ENCODE measurements around the gene UBE2D3. TPM values are rescaled to one million over a fixed set of nuclear protein-coding genes. Genes with fewer than 3 reads are reported as not detected.

The UBE2D3 gene
- total and polyA plus RNA-seq, 2 of the 4 experiments (the other 2 are of a cell fraction): 233 to 387 TPM

DNA sequence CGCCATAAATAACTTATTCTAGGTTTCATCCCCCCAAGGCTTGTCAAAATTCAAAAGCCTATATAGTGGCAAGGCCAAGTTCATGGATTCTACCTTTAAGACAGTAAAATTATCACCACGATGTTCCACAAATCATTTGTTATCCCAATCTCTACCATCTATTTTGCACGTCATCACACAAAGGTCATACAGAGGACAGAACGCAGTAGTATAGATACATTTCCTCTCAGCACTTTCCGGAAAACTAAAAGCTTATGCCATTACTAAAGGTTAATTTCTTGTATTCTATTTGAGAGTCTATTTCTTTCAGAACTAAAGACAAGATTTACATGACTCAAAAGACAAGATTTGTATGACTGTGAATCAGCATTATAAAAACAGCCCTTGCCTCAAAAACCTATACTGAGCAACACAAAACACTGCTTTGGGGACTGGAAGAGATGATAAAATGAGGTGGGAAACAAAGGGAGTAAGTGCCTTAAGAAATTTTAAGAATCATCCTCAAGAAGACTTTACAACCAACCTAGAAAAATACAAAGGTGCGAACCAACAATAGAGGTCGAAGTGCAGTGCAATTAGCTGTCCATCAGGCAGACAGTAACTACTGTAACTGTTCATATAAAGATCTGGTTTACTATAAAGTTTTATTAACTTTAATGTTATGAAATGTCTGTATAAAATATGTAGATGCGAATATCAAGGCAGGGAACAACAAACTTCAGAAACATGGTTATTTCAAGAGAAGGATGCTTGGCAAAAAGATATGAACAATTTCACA, 7.6 kb downstream of the UBE2D3 start:
- H3K27ac ChIP-seq (ENCODE audit: insufficient read depth, low read length): no peak overlapping the region
- peak; percentile 30 for DNase-seq
- intact Hi-C loops (cut with micrococcal nuclease): no loop called here

More for the DNA sequence above, 7.6 kb downstream of the UBE2D3 start:
- POLR2A ChIA-PET (ENCODE audit: unreplicated experiment): interaction anchor here (0.6 kb wide), 2 partner anchors 8 to 193 kb away, joined by 3 to 4 read pairs; partner anchors contain the start of gene UBE2D3
- H2BK20ac ChIP-seq (ENCODE audit: low read depth, low read length): no peak overlapping the region
- H4K20me1 ChIP-seq (ENCODE audit: insufficient read depth, low read length): peaks cover 97% of the 10 kb centered on the region
- H4K91ac ChIP-seq (ENCODE audit: insufficient read depth, low read depth, low read length): no peak overlapping the region
- no peak overlapping the region for H2AK9ac ChIP-seq (replicated peaks; ENCODE audit: low read depth, low read length, poor library complexity)
- CTCF ChIA-PET: interaction anchor here (0.6 kb wide), 2 partner anchors 17 to 170 kb away, joined by 3 to 6 read pairs; no protein-coding TSS in a partner anchor
- no peak overlapping the region for H3K18ac ChIP-seq (ENCODE audit: low read depth, low read length)
- peaks cover 1% of the 10 kb centered on the region; the same call in 1 of the 2 replicates for H3K36me3 ChIP-seq (ENCODE audit: control insufficient read depth, insufficient read depth, low read length)
- H4K8ac ChIP-seq (ENCODE audit: low read depth in 2 of 2, low read length in 2 of 2): no peak overlapping the region
- peaks cover 6% of the 10 kb centered on the region; the same call in 1 of the 2 replicates for H3K9me1 ChIP-seq (ENCODE audit: insufficient read depth, low read length)
- no peak for TF ChIP-seq CEBPB (IDR thresholded peaks at IDR 0.05; ENCODE audit: low read depth, low read length)
- no peak for TF ChIP-seq RAD21 (IDR thresholded peaks at IDR 0.05; ENCODE audit: low read length)
- TF ChIP-seq, protein P1, sequence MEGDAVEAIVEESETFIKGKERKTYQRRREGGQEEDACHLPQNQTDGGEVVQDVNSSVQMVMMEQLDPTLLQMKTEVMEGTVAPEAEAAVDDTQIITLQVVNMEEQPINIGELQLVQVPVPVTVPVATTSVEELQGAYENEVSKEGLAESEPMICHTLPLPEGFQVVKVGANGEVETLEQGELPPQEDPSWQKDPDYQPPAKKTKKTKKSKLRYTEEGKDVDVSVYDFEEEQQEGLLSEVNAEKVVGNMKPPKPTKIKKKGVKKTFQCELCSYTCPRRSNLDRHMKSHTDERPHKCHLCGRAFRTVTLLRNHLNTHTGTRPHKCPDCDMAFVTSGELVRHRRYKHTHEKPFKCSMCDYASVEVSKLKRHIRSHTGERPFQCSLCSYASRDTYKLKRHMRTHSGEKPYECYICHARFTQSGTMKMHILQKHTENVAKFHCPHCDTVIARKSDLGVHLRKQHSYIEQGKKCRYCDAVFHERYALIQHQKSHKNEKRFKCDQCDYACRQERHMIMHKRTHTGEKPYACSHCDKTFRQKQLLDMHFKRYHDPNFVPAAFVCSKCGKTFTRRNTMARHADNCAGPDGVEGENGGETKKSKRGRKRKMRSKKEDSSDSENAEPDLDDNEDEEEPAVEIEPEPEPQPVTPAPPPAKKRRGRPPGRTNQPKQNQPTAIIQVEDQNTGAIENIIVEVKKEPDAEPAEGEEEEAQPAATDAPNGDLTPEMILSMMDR (conservative IDR thresholded peaks at IDR 0.05; ENCODE audit: low read depth, low read length): no peak
- TF ChIP-seq FOS (IDR thresholded peaks at IDR 0.05; ENCODE audit: low read depth, low read length): no peak
- no peak for TF ChIP-seq RCOR1 (IDR thresholded peaks at IDR 0.05; ENCODE audit: insufficient replicate concordance, low read length)
- no peak for TF ChIP-seq MAZ (IDR thresholded peaks at IDR 0.05; ENCODE audit: borderline replicate concordance, low read depth, low read length)
- TF ChIP-seq RFX5 (IDR thresholded peaks at IDR 0.05; ENCODE audit: low read depth, low read length): no peak
- TF ChIP-seq MXI1 (IDR thresholded peaks at IDR 0.05; ENCODE audit: borderline replicate concordance, low read depth, low read length): no peak
- TF ChIP-seq MAFK (IDR thresholded peaks at IDR 0.05; ENCODE audit: low read depth, low read length): no peak
- TF ChIP-seq POLR2A (IDR thresholded peaks at IDR 0.05; ENCODE audit: low read depth, low read length): no peak
- TF ChIP-seq, protein P2, sequence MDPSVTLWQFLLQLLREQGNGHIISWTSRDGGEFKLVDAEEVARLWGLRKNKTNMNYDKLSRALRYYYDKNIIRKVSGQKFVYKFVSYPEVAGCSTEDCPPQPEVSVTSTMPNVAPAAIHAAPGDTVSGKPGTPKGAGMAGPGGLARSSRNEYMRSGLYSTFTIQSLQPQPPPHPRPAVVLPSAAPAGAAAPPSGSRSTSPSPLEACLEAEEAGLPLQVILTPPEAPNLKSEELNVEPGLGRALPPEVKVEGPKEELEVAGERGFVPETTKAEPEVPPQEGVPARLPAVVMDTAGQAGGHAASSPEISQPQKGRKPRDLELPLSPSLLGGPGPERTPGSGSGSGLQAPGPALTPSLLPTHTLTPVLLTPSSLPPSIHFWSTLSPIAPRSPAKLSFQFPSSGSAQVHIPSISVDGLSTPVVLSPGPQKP (IDR thresholded peaks at IDR 0.05; ENCODE audit: borderline replicate concordance, low read depth, low read length): no peak
- TF ChIP-seq NFE2L2 (IDR thresholded peaks at IDR 0.05; ENCODE audit: low read depth, low read length): no peak
- no peak for TF ChIP-seq CHD1 (IDR thresholded peaks at IDR 0.05; ENCODE audit: low read depth, low read length)
- TF ChIP-seq SMC3 (IDR thresholded peaks at IDR 0.05; ENCODE audit: low read depth, low read length): no peak
- peak overlapping the region; percentile 69; the same call in 1 of the 2 replicates for H3K4me2 ChIP-seq (ENCODE audit: low read depth, low read length)
- H3K23ac ChIP-seq (ENCODE audit: low read depth, low read length): peak overlapping the region; percentile 35; the same call in 1 of the 2 replicates
- in situ Hi-C loops (cut with MboI; ENCODE audit: low sequenced_read_pairs): no loop called here
- H3K4ac ChIP-seq (ENCODE audit: low read depth, low read length): no peak overlapping the region
- dilution Hi-C loops (cut with HindIII; ENCODE audit: low sequenced_read_pairs, unreplicated experiment): no loop called here
- no peak overlapping the region for H2AFZ ChIP-seq (replicated peaks; ENCODE audit: low read length, poor library complexity)
- H4K5ac ChIP-seq (ENCODE audit: low read depth, low read length): no peak overlapping the region
- whole genome bisulfite sequencing, 2 experiments (ENCODE audit: extremely low coverage in 2 of 2, insufficient read length in 1 of 2): no CpG with 5 or more reads among the region's 8 CpGs
- peak overlapping the region; percentile 15 for H2BK5ac ChIP-seq (ENCODE audit: low read depth, low read length, poor library complexity, severe bottlenecking)
- no peak overlapping the region for H3K56ac ChIP-seq (ENCODE audit: extremely low read depth, insufficient read depth, low read length)
- BruUV-seq (replicated peaks): no TSS peak
- H3K9ac ChIP-seq (ENCODE audit: low read depth, low read length): no peak overlapping the region
- H3K9me3 ChIP-seq (ENCODE audit: control insufficient read depth, insufficient read depth, low read length): no peaks in the 10 kb centered on the region
- H3K27me3 ChIP-seq (ENCODE audit: control insufficient read depth, insufficient read depth, low read length): no peaks in the 10 kb centered on the region
- no peak overlapping the region for H2BK120ac ChIP-seq (ENCODE audit: low read depth, low read length)
- ATAC-seq (ENCODE audit: low read depth): no peak
- no peak overlapping the region; the same call in 1 of the 2 replicates for H3K14ac ChIP-seq (replicated peaks; ENCODE audit: low read depth, low read length)
- no peak overlapping the region for H3K4me3 ChIP-seq (ENCODE audit: insufficient read depth, low read depth, low read length)
- no peak overlapping the region for H2AK5ac ChIP-seq (ENCODE audit: low read depth, low read length)
- peaks cover 0 to 19% of the 10 kb centered on the region in 2 experiments; a peak in 2 of 4 replicates for H3K79me1 ChIP-seq (ENCODE audit: low read depth in 1 of 2, low read length in 2 of 2)
- H2BK15ac ChIP-seq (ENCODE audit: low read depth, low read length): no peak overlapping the region
- H3K4me1 ChIP-seq (ENCODE audit: control insufficient read depth, insufficient read depth, low read length): peaks cover 2% of the 10 kb centered on the region; the same call in 1 of the 2 replicates

Measured in IMR-90 (cell line).